Measurements from ENCODE around the gene ITM2B.

GRCh38 chr13:48281556-48281955 is 48.5 kb downstream of the ITM2B start:
- TF ChIP-seq GATA3 (IDR thresholded peaks at IDR 0.05; ENCODE audit: low read depth, low read length) (no peak), GATA2 (IDR thresholded peaks at IDR 0.05; ENCODE audit: low read depth, low read length) (no peak)
